PC-3 (cell line): ENCODE data around the gene PLS3. TPM values are rescaled to one million over a fixed set of nuclear protein-coding genes. Genes with fewer than 3 reads are reported as not detected.

Experiments used
- ATAC-seq: fragments of 200-7000 bp; cut with Tn5 transposase; 2 replicates; pipeline ENCODE4 v1.9.1; 2020; ENCODE audit warnings: mild to moderate bottlenecking, moderate library complexity
- BruUV-seq: library from RNA; stranded (reverse); fragments of 400-500 nt; replicated peaks from 2 replicates; lab custom pipeline; 2021; lab: Mats Ljungman, UMichigan
- CTCF ChIA-PET: fragments of 300-600 bp; sonication (Branson Sonifier 250); formaldehyde crosslinking; loops from one replicate; lab custom pipeline; 2022; ENCODE audit warnings: antibody characterized with exemption; lab: Charles Lee
- POLR2A ChIA-PET: fragments of 300-600 bp; sonication (Branson Sonifier 250); formaldehyde crosslinking; loops from one replicate; lab custom pipeline; 2022; ENCODE audit warnings: antibody characterized with exemption; ENCODE audit not compliant: unreplicated experiment; lab: Charles Lee
- DNase-seq: peaks from one replicate; pipeline ENCODE4 v3.0.0-alpha.2; 2015
- H2AFZ ChIP-seq: fragments of 300-600 bp; sonication (generic); 2 replicates; pipeline ENCODE4 v1.6.0; 2016; ENCODE audit warnings: antibody characterized with exemption, low read length
- H3F3A ChIP-seq: fragments of 300-600 bp; sonication (generic); one replicate; pipeline ENCODE4 v1.6.0; 2017; ENCODE audit warnings: antibody characterized with exemption, low read length, control low read depth, mild to moderate bottlenecking; ENCODE audit not compliant: unreplicated experiment
- H3K27ac ChIP-seq: fragments of 300-600 bp; sonication (generic); 2 replicates; pipeline ENCODE4 v1.5.1; 2016; ENCODE audit warnings: mild to moderate bottlenecking, low read length
- H3K27me3 ChIP-seq: fragments of 300-600 bp; sonication (generic); 2 replicates; pipeline ENCODE4 v1.6.1; 2016; ENCODE audit warnings: low read length, mixed read lengths
- H3K36me3 ChIP-seq: fragments of 300-600 bp; sonication (generic); 2 replicates; pipeline ENCODE4 v1.6.1; 2016; ENCODE audit warnings: low read depth, mixed run types, low read length, mixed read lengths
- H3K4me1 ChIP-seq: fragments of 300-600 bp; sonication (generic); 2 replicates; pipeline ENCODE4 v1.5.1; 2016; ENCODE audit warnings: low read length; ENCODE audit not compliant: insufficient read depth
- H3K4me2 ChIP-seq: fragments of 300-600 bp; sonication (generic); 2 replicates; pipeline ENCODE4 v1.6.0; 2016; ENCODE audit warnings: low read length
- H3K4me3 ChIP-seq: fragments of 300-600 bp; sonication (generic); 2 replicates; pipeline ENCODE4 v1.5.1; 2016; ENCODE audit warnings: mild to moderate bottlenecking, low read length, mixed read lengths
- H3K79me2 ChIP-seq: fragments of 300-600 bp; sonication (generic); 2 replicates; pipeline ENCODE4 v1.6.1; 2017; ENCODE audit warnings: low read length, mixed read lengths
- H3K9ac ChIP-seq: fragments of 300-600 bp; sonication (generic); 2 replicates; pipeline ENCODE4 v1.6.0; 2016; ENCODE audit warnings: mild to moderate bottlenecking, low read length
- H3K9me2 ChIP-seq: fragments of 300-600 bp; sonication (generic); replicated peaks from 2 replicates; pipeline ENCODE4 v1.6.1; 2016; ENCODE audit warnings: mixed run types, low read length, mixed read lengths
- H3K9me3 ChIP-seq: fragments of 300-600 bp; sonication (generic); 2 replicates; pipeline ENCODE4 v1.6.1; 2016; ENCODE audit warnings: low read length, mixed read lengths
- H4K20me1 ChIP-seq: fragments of 300-600 bp; sonication (generic); 2 replicates; pipeline ENCODE4 v1.6.1; 2016; ENCODE audit warnings: low read length, mixed read lengths
- CTCF ChIP-seq: fragments of 300-600 bp; sonication (generic); conservative IDR thresholded peaks from 2 replicates; pipeline ENCODE4 v1.5.1; 2017; ENCODE audit warnings: antibody characterized with exemption, low read depth, mild to moderate bottlenecking, low read length
- EZH2 ChIP-seq: fragments of 300-600 bp; sonication (generic); IDR thresholded peaks from one replicate; pipeline ENCODE4 v1.6.1; 2017; ENCODE audit warnings: antibody characterized with exemption, mild to moderate bottlenecking, low read length; ENCODE audit not compliant: unreplicated experiment
- EZH2phosphoT487 ChIP-seq: fragments of 300-600 bp; sonication (generic); IDR thresholded peaks from 2 replicates; pipeline ENCODE4 v1.6.1; 2018; ENCODE audit warnings: mild to moderate bottlenecking, antibody characterized with exemption, low read length, borderline replicate concordance
- intact Hi-C: fragments of 100-400 bp; cut with micrococcal nuclease; formaldehyde crosslinking; loops from 2 replicates; pipeline ENCODE4 v1.9.0; 2023
- total RNA-seq: library from RNA; depleted of rRNA; stranded (reverse); fragments of >200 nt; gene quantifications from 2 replicates; pipeline ENCODE4 v1.2.3, GENCODE V29; 2014

The PLS3 gene
- total RNA-seq, 1 experiment from 2014 or later, result 267 TPM

- ChIA-PET CTCF (interaction anchor here (0.6 kb wide), 1 partner anchor 92 kb away, joined by 3 read pairs; no protein-coding TSS in a partner anchor), POLR2A (interaction anchor here (0.5 to 0.7 kb wide), 2 partner anchors 14 to 38 kb away, joined by 3 read pairs; no protein-coding TSS in a partner anchor)
- TSS peak; percentile 85 for BruUV-seq
- intact Hi-C loops, result no loop called here
- no peaks in the 10 kb centered on the region for H3K9me3 ChIP-seq
- TF ChIP-seq EZH2, result no peak
- TF ChIP-seq EZH2phosphoT487, result no peak
- no peak for TF ChIP-seq CTCF
- DNase-seq (peak; percentile 35), ATAC-seq (peak; percentile 63)
- peaks cover 3% of the 10 kb centered on the region for H3F3A ChIP-seq
- H2AFZ ChIP-seq, result no peak overlapping the region
- no peaks in the 10 kb centered on the region for H4K20me1 ChIP-seq
- H3K4me1 ChIP-seq, result peaks cover 21% of the 10 kb centered on the region
- peak overlapping the region; percentile 24; the same call in 1 of the 2 replicates for H3K9ac ChIP-seq
- H3K27me3 ChIP-seq, result no peaks in the 10 kb centered on the region
- peaks cover 94% of the 10 kb centered on the region for H3K79me2 ChIP-seq
- peak overlapping the region; percentile 20; the same call in 1 of the 2 replicates for H3K4me2 ChIP-seq
- peak overlapping the region; percentile 68 for H3K27ac ChIP-seq
- peaks cover 15% of the 10 kb centered on the region; the same call in 1 of the 2 replicates for H3K36me3 ChIP-seq
- H3K9me2 ChIP-seq, result no peaks in the 10 kb centered on the region
- H3K4me3 ChIP-seq, result no peak overlapping the region
Observed at GRCh38 chrX:115602729-115603389, 41.9 kb downstream of the PLS3 start.

GRCh38 chrX:115603534-115604074 is 42.6 kb downstream of the PLS3 start:
- H3K4me2 ChIP-seq, result no peak overlapping the region
- intact Hi-C loops, result no loop called here
- H3K27me3 ChIP-seq, result no peaks in the 10 kb centered on the region
- TF ChIP-seq EZH2phosphoT487 (no peak), EZH2 (no peak), CTCF (no peak)
- H3K79me2 ChIP-seq, result peaks cover 94% of the 10 kb centered on the region
- DNase-seq (no peak), ATAC-seq (no peak)
- H3K9me2 ChIP-seq, result no peaks in the 10 kb centered on the region
- H3K4me1 ChIP-seq, result peaks cover 27% of the 10 kb centered on the region
- peaks cover 3% of the 10 kb centered on the region for H3F3A ChIP-seq
- ChIA-PET POLR2A (interaction anchor here (0.7 kb wide), 1 partner anchor 13 kb away, joined by 3 read pairs; no protein-coding TSS in a partner anchor), CTCF (interaction anchor here (0.6 kb wide), 1 partner anchor 91 kb away, joined by 3 read pairs; no protein-coding TSS in a partner anchor)
- H3K36me3 ChIP-seq, result peaks cover 20% of the 10 kb centered on the region; the same call in 1 of the 2 replicates
- peak overlapping the region; percentile 24 for H3K9ac ChIP-seq
- TSS peak; percentile 31 for BruUV-seq
- no peaks in the 10 kb centered on the region for H3K9me3 ChIP-seq
- H3K27ac ChIP-seq, result peak overlapping the region; percentile 68
- H3K4me3 ChIP-seq, result no peak overlapping the region
- H2AFZ ChIP-seq, result no peak overlapping the region
- H4K20me1 ChIP-seq, result no peaks in the 10 kb centered on the region
